Keratinocyte (primary cell): ENCODE measurements around the gene TEX53.

Experiments
- CTCF ChIP-seq, 3 experiments: IDR thresholded peaks in 1 of 3; conservative IDR thresholded peaks in 1 of 3; optimal IDR thresholded peaks in 1 of 3; 2 replicates in 2 of 3; 3 replicates in 1 of 3; pipeline versions ENCODE3 to v1.5.1; 2011; ENCODE audit warnings: low read length in 3 of 3, mild to moderate bottlenecking in 3 of 3, moderate library complexity in 2 of 3, control low read depth in 1 of 3, inconsistent platforms in 1 of 3; ENCODE audit not compliant: insufficient read depth in 2 of 3; ENCODE audit errors: extremely low read depth in 1 of 3
- EZH2 ChIP-seq: IDR thresholded peaks from one replicate; pipeline ENCODE4 v1.6.1; 2012; ENCODE audit warnings: inconsistent platforms, mild to moderate bottlenecking, low read length, moderate library complexity

DNA sequence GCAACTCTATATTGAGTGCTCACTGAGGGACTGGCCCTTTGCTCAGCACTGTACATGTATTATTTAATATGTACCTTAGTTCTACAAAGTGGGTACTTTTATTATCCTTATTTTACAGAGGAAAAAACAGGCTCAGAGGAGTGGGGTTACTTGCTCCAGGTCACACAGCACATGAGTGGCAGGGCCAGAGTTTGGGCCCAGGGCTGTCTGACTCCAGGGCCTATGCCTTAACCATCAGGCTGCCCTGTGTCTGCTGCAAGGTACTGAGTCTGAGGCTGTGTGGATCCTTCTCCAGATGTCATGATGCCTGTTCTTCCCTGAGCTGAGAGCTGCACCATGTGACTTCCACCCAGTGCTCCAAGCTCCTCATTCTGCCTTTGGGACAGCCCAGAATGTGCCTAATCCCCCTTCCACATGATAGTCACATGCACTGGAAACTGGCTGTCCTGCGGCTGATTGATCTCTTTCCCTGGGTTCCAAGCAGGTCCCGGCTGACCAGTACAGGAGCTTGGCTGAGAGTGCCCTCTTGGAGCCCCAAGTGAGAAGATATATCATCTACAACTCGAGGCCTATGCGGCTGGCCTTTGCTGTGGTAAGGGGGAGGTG lies 31.1 kb downstream of the TEX53 start:
- no peak for TF ChIP-seq CTCF (optimal IDR thresholded peaks at IDR 0.05 in 1 of 3, IDR thresholded peaks at IDR 0.05 in 1 of 3, conservative IDR thresholded peaks at IDR 0.05 in 1 of 3; ENCODE audit: extremely low read depth in 1 of 3, insufficient read depth in 2 of 3, low read length in 3 of 3)
- TF ChIP-seq EZH2: no peak
